Measurements from ENCODE around the gene GABRR3. TPM values are rescaled to one million over a fixed set of nuclear protein-coding genes. Genes with fewer than 3 reads are reported as not detected.

GABRR3 gene
- total RNA-seq, 4 donors from 2014 or later: not detected

DNA sequence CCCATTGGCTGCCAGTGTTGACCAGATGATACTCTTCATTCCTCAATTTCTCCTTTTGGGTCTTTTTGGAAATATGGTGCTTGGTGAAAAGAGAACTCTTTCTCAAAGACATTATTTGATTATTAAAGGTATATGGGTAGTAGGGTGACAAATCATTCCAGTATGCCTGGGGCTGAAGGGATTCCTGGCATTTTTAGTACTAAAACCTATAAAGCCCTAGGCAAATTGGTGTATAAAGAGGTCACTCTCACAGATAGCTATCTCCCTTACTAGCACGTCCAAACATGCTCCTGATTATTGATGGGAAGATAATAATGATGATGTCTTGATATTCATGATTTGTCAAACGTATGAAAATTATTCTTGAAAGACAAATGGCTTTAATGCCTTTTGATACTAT, 1.1 kb downstream of the GABRR3 start:
- no peak overlapping the region for H3K27ac ChIP-seq
- no peaks in the 10 kb centered on the region for H3K4me1 ChIP-seq
- in situ Hi-C loops (cut with MboI; ENCODE audit: low sequenced_read_pairs in 4 of 4): loop anchor here in 2 of 4 donors (25.0 kb wide), 2 partner anchors 303 to 778 kb away; no protein-coding TSS in a partner anchor
- DNase-seq: no peak
- H3K9me3 ChIP-seq: no peaks in the 10 kb centered on the region
- no peaks in the 10 kb centered on the region for H3K36me3 ChIP-seq
- ATAC-seq: no peak
- H3K27me3 ChIP-seq: no peaks in the 10 kb centered on the region
- TF ChIP-seq, protein P1, sequence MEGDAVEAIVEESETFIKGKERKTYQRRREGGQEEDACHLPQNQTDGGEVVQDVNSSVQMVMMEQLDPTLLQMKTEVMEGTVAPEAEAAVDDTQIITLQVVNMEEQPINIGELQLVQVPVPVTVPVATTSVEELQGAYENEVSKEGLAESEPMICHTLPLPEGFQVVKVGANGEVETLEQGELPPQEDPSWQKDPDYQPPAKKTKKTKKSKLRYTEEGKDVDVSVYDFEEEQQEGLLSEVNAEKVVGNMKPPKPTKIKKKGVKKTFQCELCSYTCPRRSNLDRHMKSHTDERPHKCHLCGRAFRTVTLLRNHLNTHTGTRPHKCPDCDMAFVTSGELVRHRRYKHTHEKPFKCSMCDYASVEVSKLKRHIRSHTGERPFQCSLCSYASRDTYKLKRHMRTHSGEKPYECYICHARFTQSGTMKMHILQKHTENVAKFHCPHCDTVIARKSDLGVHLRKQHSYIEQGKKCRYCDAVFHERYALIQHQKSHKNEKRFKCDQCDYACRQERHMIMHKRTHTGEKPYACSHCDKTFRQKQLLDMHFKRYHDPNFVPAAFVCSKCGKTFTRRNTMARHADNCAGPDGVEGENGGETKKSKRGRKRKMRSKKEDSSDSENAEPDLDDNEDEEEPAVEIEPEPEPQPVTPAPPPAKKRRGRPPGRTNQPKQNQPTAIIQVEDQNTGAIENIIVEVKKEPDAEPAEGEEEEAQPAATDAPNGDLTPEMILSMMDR (IDR thresholded peaks at IDR 0.05 in 4 of 5, conservative IDR thresholded peaks at IDR 0.05 in 1 of 5): no peak
- TF ChIP-seq POLR2A (IDR thresholded peaks at IDR 0.05): no peak
- intact Hi-C loops (cut with DNase I; ENCODE audit: low total_unique reads): no loop called here
- no peak overlapping the region for H3K4me3 ChIP-seq

DNA sequence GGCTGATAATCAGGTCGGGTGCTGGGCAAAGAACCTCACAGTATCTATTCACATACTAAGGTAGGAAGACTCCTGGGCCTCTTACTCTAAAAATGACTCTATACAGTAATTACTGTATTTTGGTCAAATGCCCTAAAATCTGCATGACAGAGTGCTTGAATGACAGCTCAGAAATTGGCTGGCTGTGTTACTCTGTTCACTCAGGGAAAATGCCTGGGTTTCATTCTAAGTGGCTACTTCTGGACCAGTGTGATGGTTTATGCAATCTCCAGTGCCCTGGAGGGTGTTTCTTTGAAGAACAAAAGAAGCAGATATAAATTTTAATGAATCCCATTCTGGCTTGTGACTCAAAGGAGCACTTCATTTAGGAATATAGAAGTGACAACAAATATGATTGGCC, 2.2 kb downstream of the GABRR3 start:
- intact Hi-C loops (cut with DNase I; ENCODE audit: low total_unique reads) (no loop called here), in situ Hi-C loops (cut with MboI; ENCODE audit: low sequenced_read_pairs in 4 of 4) (loop anchor here in 2 of 4 donors (25.0 kb wide), 2 partner anchors 304 to 779 kb away; no protein-coding TSS in a partner anchor)
- TF ChIP-seq POLR2A (IDR thresholded peaks at IDR 0.05): no peak
- TF ChIP-seq, protein P1 (IDR thresholded peaks at IDR 0.05 in 4 of 5, conservative IDR thresholded peaks at IDR 0.05 in 1 of 5): no peak
- H3K36me3 ChIP-seq: no peaks in the 10 kb centered on the region
- H3K9me3 ChIP-seq: no peaks in the 10 kb centered on the region
- H3K4me1 ChIP-seq: no peaks in the 10 kb centered on the region
- H3K27ac ChIP-seq: no peak overlapping the region
- no peaks in the 10 kb centered on the region for H3K27me3 ChIP-seq
- H3K4me3 ChIP-seq: no peak overlapping the region
- DNase-seq (no peak), ATAC-seq (no peak)

DNA sequence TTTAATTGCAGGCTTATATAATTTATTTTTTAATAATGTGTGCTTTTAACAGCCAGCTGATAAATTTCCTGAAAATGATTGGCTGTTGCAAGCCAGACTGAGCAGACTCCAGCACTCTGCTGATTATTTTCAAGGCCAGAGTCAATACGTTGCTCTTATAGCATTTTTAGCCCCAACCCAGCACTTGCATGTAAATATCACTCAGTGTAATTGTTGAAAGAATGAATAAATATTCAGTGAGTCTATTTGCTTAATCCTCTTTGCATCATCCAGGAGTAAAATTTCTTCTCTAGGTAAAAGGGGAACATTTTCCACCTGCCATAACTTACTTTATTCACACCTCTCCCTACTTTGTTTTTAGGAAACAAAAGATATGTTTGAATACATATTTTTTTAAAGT, 2.9 kb downstream of the GABRR3 start:
- Histone ChIP-seq H3K36me3 (no peaks in the 10 kb centered on the region), H3K27ac (no peak overlapping the region), H3K9me3 (no peaks in the 10 kb centered on the region), H3K27me3 (no peaks in the 10 kb centered on the region), H3K4me3 (no peak overlapping the region), H3K4me1 (no peaks in the 10 kb centered on the region)
- DNase-seq: no peak
- in situ Hi-C loops (cut with MboI; ENCODE audit: low sequenced_read_pairs in 4 of 4): loop anchor here in 2 of 4 donors (25.0 kb wide), 2 partner anchors 305 to 780 kb away; no protein-coding TSS in a partner anchor
- no peak for TF ChIP-seq POLR2A (IDR thresholded peaks at IDR 0.05)
- TF ChIP-seq, protein P1 (IDR thresholded peaks at IDR 0.05 in 4 of 5, conservative IDR thresholded peaks at IDR 0.05 in 1 of 5): no peak
- intact Hi-C loops (cut with DNase I; ENCODE audit: low total_unique reads): no loop called here
- no peak for ATAC-seq

DNA sequence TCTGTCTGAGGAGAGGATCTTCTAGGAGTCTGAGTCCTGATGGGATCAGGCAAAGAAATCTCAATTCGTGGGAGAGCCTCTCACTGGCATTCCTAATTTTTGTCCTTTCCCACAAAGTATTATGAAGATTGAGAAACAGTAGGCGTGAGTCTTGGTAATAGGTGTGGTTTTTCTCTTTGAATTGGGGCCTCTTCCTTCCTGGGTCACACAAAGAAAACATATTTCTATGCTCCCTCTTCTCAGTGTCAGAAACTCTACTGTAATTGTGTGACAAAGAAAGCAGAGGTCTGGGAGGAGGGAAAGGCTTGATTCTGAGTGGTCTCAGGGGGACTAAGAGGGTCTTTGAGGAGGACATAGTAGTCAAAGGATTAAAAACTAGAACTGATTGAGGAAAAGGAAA, 6.0 kb downstream of the GABRR3 start:
- no peak overlapping the region for H3K27ac ChIP-seq
- no peaks in the 10 kb centered on the region for H3K36me3 ChIP-seq
- in situ Hi-C loops (cut with MboI; ENCODE audit: low sequenced_read_pairs in 4 of 4): loop anchor here in 2 of 4 donors (25.0 kb wide), 2 partner anchors 308 to 783 kb away; no protein-coding TSS in a partner anchor
- H3K9me3 ChIP-seq: no peaks in the 10 kb centered on the region
- H3K4me1 ChIP-seq: no peaks in the 10 kb centered on the region
- TF ChIP-seq, protein P1 (IDR thresholded peaks at IDR 0.05 in 4 of 5, conservative IDR thresholded peaks at IDR 0.05 in 1 of 5): no peak
- no peak for TF ChIP-seq POLR2A (IDR thresholded peaks at IDR 0.05)
- H3K4me3 ChIP-seq: no peak overlapping the region
- ATAC-seq (no peak), DNase-seq (no peak)
- intact Hi-C loops (cut with DNase I; ENCODE audit: low total_unique reads): no loop called here
- no peaks in the 10 kb centered on the region for H3K27me3 ChIP-seq

DNA sequence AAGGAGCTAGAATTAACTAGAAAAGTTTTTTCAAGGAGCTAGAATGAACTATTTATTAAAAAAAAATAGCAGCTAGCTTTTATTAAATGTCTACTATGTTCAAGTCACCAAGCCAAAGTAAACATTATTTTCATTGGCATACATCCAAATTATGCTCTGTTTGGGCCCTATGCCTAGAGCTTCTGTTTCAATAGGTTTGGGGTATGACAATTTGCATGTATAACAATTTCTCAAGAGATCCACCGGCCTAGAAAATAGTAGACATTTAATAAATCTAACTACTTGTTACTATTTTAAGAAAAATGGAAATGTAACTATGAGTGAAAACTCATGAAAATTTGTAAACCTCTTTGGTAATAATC, 8.0 kb downstream of the GABRR3 start:
- no peak for DNase-seq
- Histone ChIP-seq H3K27me3 (no peaks in the 10 kb centered on the region), H3K4me3 (no peak overlapping the region), H3K9me3 (no peaks in the 10 kb centered on the region), H3K36me3 (no peaks in the 10 kb centered on the region), H3K27ac (no peak overlapping the region), H3K4me1 (peaks cover 0 to 1% of the 10 kb centered on the region in 2 donors)
- TF ChIP-seq POLR2A (IDR thresholded peaks at IDR 0.05): no peak
- TF ChIP-seq, protein P1 (IDR thresholded peaks at IDR 0.05 in 4 of 5, conservative IDR thresholded peaks at IDR 0.05 in 1 of 5): no peak
- in situ Hi-C loops (cut with MboI; ENCODE audit: low sequenced_read_pairs in 4 of 4): loop anchor here in 2 of 4 donors (25.0 kb wide), 2 partner anchors 310 to 785 kb away; no protein-coding TSS in a partner anchor
- ATAC-seq: no peak
- intact Hi-C loops (cut with DNase I; ENCODE audit: low total_unique reads): no loop called here

Measured in gastrocnemius medialis (tissue), 4 donors.